H9 (cell line): Measurements from ENCODE around the gene WDR88. TPM values are rescaled to one million over a fixed set of nuclear protein-coding genes. Genes with fewer than 3 reads are reported as not detected.

Experiments used
- DNase-seq: peaks from one replicate; pipeline ENCODE4 v3.0.0-alpha.2; 2017
- H2AFZ ChIP-seq: one replicate; pipeline ENCODE4 v1.6.1; 2013; ENCODE audit warnings: mild to moderate bottlenecking, low read length, control low read depth, moderate library complexity
- H2AK5ac ChIP-seq: 2 replicates; pipeline ENCODE4 v1.6.1; 2013; ENCODE audit warnings: low read length, control low read depth, mixed read lengths; ENCODE audit not compliant: insufficient read length
- H2BK120ac ChIP-seq: one replicate; pipeline ENCODE4 v1.6.1; 2013; ENCODE audit warnings: low read depth, mild to moderate bottlenecking, low read length, control low read depth, inconsistent platforms; ENCODE audit not compliant: poor library complexity, severe bottlenecking
- H2BK12ac ChIP-seq: 2 replicates; pipeline ENCODE4 v1.6.1; 2013; ENCODE audit warnings: low read length, control low read depth, mixed read lengths, low read depth; ENCODE audit not compliant: insufficient read length
- H2BK15ac ChIP-seq: 2 replicates; pipeline ENCODE4 v1.6.1; 2013; ENCODE audit warnings: low read depth, low read length, control low read depth
- H2BK20ac ChIP-seq: one replicate; pipeline ENCODE4 v1.6.1; 2013; ENCODE audit warnings: low read depth, mild to moderate bottlenecking, low read length, control low read depth, inconsistent platforms; ENCODE audit not compliant: poor library complexity, severe bottlenecking
- H2BK5ac ChIP-seq: 2 replicates; pipeline ENCODE4 v1.6.1; 2013; ENCODE audit warnings: low read length, control low read depth, mixed read lengths; ENCODE audit not compliant: insufficient read length
- H3K14ac ChIP-seq: 2 replicates; pipeline ENCODE4 v1.6.1; 2013; ENCODE audit warnings: low read length, control low read depth; ENCODE audit not compliant: insufficient read depth
- H3K18ac ChIP-seq: 2 replicates; pipeline ENCODE4 v1.6.1; 2013; ENCODE audit warnings: low read depth, mild to moderate bottlenecking, mixed read lengths, low read length, control low read depth; ENCODE audit not compliant: insufficient read length
- H3K23ac ChIP-seq: 2 replicates; pipeline ENCODE4 v1.6.1; 2013; ENCODE audit warnings: low read length, control low read depth, mixed read lengths, low read depth; ENCODE audit not compliant: insufficient read length
- H3K23me2 ChIP-seq: 2 replicates; pipeline ENCODE4 v1.6.1; 2013; ENCODE audit warnings: low read depth, mild to moderate bottlenecking, mixed read lengths, low read length, control low read depth; ENCODE audit not compliant: insufficient read length, poor library complexity, severe bottlenecking
- H3K27ac ChIP-seq: 2 replicates; pipeline ENCODE4 v1.5.1; 2013; ENCODE audit warnings: low read length, control low read depth, mixed read lengths, low read depth; ENCODE audit not compliant: insufficient read length
- H3K27me3 ChIP-seq: 2 replicates; pipeline ENCODE4 v1.6.1; 2013; ENCODE audit warnings: low read length, control low read depth, inconsistent platforms; ENCODE audit not compliant: insufficient read depth
- H3K4ac ChIP-seq: 2 replicates; pipeline ENCODE4 v1.6.1; 2013; ENCODE audit warnings: low read depth, mild to moderate bottlenecking, control low read depth, inconsistent platforms, low read length, moderate library complexity
- H3K4me1 ChIP-seq: 2 replicates; pipeline ENCODE4 v1.6.1; 2013; ENCODE audit warnings: low read length, control low read depth, inconsistent platforms; ENCODE audit not compliant: insufficient read depth
- H3K4me2 ChIP-seq: 2 replicates; pipeline ENCODE4 v1.6.1; 2013; ENCODE audit warnings: low read length, control low read depth, mixed read lengths; ENCODE audit not compliant: insufficient read length, insufficient read depth
- H3K56ac ChIP-seq: 2 replicates; pipeline ENCODE4 v1.6.1; 2013; ENCODE audit warnings: low read depth, mild to moderate bottlenecking, mixed read lengths, low read length, control low read depth; ENCODE audit not compliant: insufficient read length
- H3K79me1 ChIP-seq: 2 replicates; pipeline ENCODE4 v1.6.1; 2013; ENCODE audit warnings: low read depth, mild to moderate bottlenecking, moderate library complexity, low read length, control low read depth, inconsistent platforms; ENCODE audit not compliant: insufficient read depth, poor library complexity, severe bottlenecking
- H3K79me2 ChIP-seq: 2 replicates; pipeline ENCODE4 v1.6.1; 2013; ENCODE audit warnings: low read length, control low read depth, inconsistent platforms; ENCODE audit not compliant: insufficient read depth
- H3K9ac ChIP-seq: 2 replicates; pipeline ENCODE4 v1.6.1; 2013; ENCODE audit warnings: low read length, control low read depth, mixed read lengths; ENCODE audit not compliant: insufficient read length; ENCODE audit errors: extremely low read depth
- H3K9me3 ChIP-seq: one replicate; pipeline ENCODE4 v1.6.1; 2013; ENCODE audit warnings: low read depth, low read length, inconsistent platforms; ENCODE audit not compliant: control insufficient read depth
- H3T11ph ChIP-seq: one replicate; pipeline ENCODE4 v1.6.1; 2013; ENCODE audit warnings: mild to moderate bottlenecking, low read length, control low read depth, inconsistent platforms
- H4K20me1 ChIP-seq: one replicate; pipeline ENCODE4 v1.6.1; 2013; ENCODE audit not compliant: control insufficient read depth, insufficient read length, insufficient read depth
- H4K5ac ChIP-seq: 2 replicates; pipeline ENCODE4 v1.6.1; 2013; ENCODE audit warnings: low read depth, mild to moderate bottlenecking, mixed read lengths, low read length, control low read depth; ENCODE audit not compliant: insufficient read length
- H4K8ac ChIP-seq: replicated peaks from 2 replicates; pipeline ENCODE4 v1.6.1; 2013; ENCODE audit warnings: low read length, control low read depth, mixed read lengths, low read depth; ENCODE audit not compliant: insufficient read length
- H4K91ac ChIP-seq: 2 replicates; pipeline ENCODE4 v1.6.1; 2013; ENCODE audit warnings: low read depth, mild to moderate bottlenecking, moderate library complexity, mixed read lengths, low read length, control low read depth; ENCODE audit not compliant: insufficient read length
- H3K27ac Mint-ChIP-seq, 3 experiments: 2 replicates in 2 of 3; 3 replicates in 1 of 3; pipeline ENCODE4 v1.8.0; 2020 to 2021; ENCODE audit warnings: mixed read lengths in 3 of 3, mild to moderate bottlenecking in 1 of 3, moderate library complexity in 1 of 3
- H3K27me3 Mint-ChIP-seq: 2 replicates; pipeline ENCODE4 v1.8.0; 2021; ENCODE audit warnings: low read depth, mild to moderate bottlenecking, moderate library complexity, mixed read lengths
- H3K36me3 Mint-ChIP-seq, 3 experiments: 2 replicates in 2 of 3; 3 replicates in 1 of 3; pipeline ENCODE4 v1.8.0; 2020 to 2021; ENCODE audit warnings: low read depth in 3 of 3, mixed read lengths in 3 of 3; ENCODE audit not compliant: insufficient read depth in 1 of 3
- H3K4me1 Mint-ChIP-seq, 2 experiments: 2 replicates each; pipeline ENCODE4 v1.8.0; 2020; ENCODE audit warnings: mixed read lengths in 2 of 2
- H3K4me3 Mint-ChIP-seq, 2 experiments: 2 replicates in 1 of 2; 3 replicates in 1 of 2; pipeline ENCODE4 v1.8.0; 2020 to 2021; ENCODE audit warnings: mild to moderate bottlenecking in 2 of 2, mixed read lengths in 2 of 2, moderate library complexity in 1 of 2
- H3K9me3 Mint-ChIP-seq, 2 experiments: 2 replicates in 1 of 2; 3 replicates in 1 of 2; pipeline ENCODE4 v1.8.0; 2020; ENCODE audit warnings: mild to moderate bottlenecking in 2 of 2, mixed read lengths in 2 of 2, moderate library complexity in 1 of 2
- WGBS: extraction: QIAGEN DNeasy Blood & Tissue Kit; methylation state at CpG from one replicate; pipeline ENCODE4 v1.1.7; 2013; ENCODE audit warnings: missing lambda C conversion rate, low lambda C conversion rate, mixed read lengths; ENCODE audit not compliant: insufficient read length; ENCODE audit errors: extremely low coverage; 5-methylcytosine and 5-hydroxymethylcytosine counted together
- total RNA-seq: library from RNA; stranded (reverse); gene quantifications from 2 replicates; pipeline ENCODE4 v1.2.1, GENCODE V29; 2021
- TF ChIP-seq, protein P1 (sequence below): fragments of 200-600 bp; sonication (generic); conservative IDR thresholded peaks from 3 replicates; pipeline ENCODE4 v1.8.0; 2021; ENCODE audit warnings: antibody characterized with exemption, mild to moderate bottlenecking

Gene WDR88
- total RNA-seq, 1 experiment from 2014 or later: not detected

GRCh38 chr19:33224694-33225457 is 93.0 kb downstream of the WDR88 start:
- no peak overlapping the region for H2BK5ac ChIP-seq
- H2BK15ac ChIP-seq: no peak overlapping the region
- peaks cover 67% of the 10 kb centered on the region for H3K27me3 Mint-ChIP-seq
- H3K9ac ChIP-seq: no peak overlapping the region
- H2BK120ac ChIP-seq: no peak overlapping the region
- H4K8ac ChIP-seq: no peak overlapping the region
- no peak overlapping the region for H2AK5ac ChIP-seq
- no peak overlapping the region for H3K18ac ChIP-seq
- TF ChIP-seq, protein P1, sequence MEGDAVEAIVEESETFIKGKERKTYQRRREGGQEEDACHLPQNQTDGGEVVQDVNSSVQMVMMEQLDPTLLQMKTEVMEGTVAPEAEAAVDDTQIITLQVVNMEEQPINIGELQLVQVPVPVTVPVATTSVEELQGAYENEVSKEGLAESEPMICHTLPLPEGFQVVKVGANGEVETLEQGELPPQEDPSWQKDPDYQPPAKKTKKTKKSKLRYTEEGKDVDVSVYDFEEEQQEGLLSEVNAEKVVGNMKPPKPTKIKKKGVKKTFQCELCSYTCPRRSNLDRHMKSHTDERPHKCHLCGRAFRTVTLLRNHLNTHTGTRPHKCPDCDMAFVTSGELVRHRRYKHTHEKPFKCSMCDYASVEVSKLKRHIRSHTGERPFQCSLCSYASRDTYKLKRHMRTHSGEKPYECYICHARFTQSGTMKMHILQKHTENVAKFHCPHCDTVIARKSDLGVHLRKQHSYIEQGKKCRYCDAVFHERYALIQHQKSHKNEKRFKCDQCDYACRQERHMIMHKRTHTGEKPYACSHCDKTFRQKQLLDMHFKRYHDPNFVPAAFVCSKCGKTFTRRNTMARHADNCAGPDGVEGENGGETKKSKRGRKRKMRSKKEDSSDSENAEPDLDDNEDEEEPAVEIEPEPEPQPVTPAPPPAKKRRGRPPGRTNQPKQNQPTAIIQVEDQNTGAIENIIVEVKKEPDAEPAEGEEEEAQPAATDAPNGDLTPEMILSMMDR: no peak
- peaks cover 8 to 10% of the 10 kb centered on the region in 2 experiments; a peak in 3 of 4 replicates for H3K4me1 Mint-ChIP-seq
- H4K20me1 ChIP-seq: no peaks in the 10 kb centered on the region
- peak overlapping the region; percentile 71 for H3K4me2 ChIP-seq
- H3T11ph ChIP-seq: no peak overlapping the region
- H2BK12ac ChIP-seq: no peak overlapping the region
- H3K9me3 ChIP-seq: no peaks in the 10 kb centered on the region
- peak overlapping the region; percentile 50 to 78 for H3K4me3 Mint-ChIP-seq
- no peak overlapping the region for H4K5ac ChIP-seq
- peaks cover 17% of the 10 kb centered on the region; the same call in 1 of the 2 replicates for H3K27me3 ChIP-seq
- no peak overlapping the region for H3K56ac ChIP-seq
- no peak overlapping the region; a peak in 1 of 7 replicates for H3K27ac Mint-ChIP-seq
- no peak overlapping the region for H3K27ac ChIP-seq
- no peak overlapping the region for H2BK20ac ChIP-seq
- H3K79me1 ChIP-seq: no peaks in the 10 kb centered on the region
- no peak overlapping the region for H2AFZ ChIP-seq
- peaks cover 19 to 23% of the 10 kb centered on the region in 2 experiments for H3K9me3 Mint-ChIP-seq
- no peak overlapping the region for H3K23ac ChIP-seq
- no peaks in the 10 kb centered on the region for H3K4me1 ChIP-seq
- no peak for DNase-seq
- no peak overlapping the region for H3K4ac ChIP-seq
- no peak overlapping the region for H3K14ac ChIP-seq
- H3K23me2 ChIP-seq: peaks cover 10% of the 10 kb centered on the region
- H3K79me2 ChIP-seq: no peaks in the 10 kb centered on the region
- no CpG with 5 or more reads among the region's 18 CpGs for WGBS
- H3K36me3 Mint-ChIP-seq: peaks cover 6 to 17% (median 7%) of the 10 kb centered on the region in 3 experiments; a peak in 5 of 7 replicates
- no peak overlapping the region for H4K91ac ChIP-seq

Other genes with a start within 250 kb of the WDR88 start
- gene CEP89, start 160.2 kb upstream of the WDR88 start, total RNA-seq: 21.4 and 22.1 TPM in 2 replicates
- 6.0 and 7.2 TPM in 2 replicates for gene FAAP24, start 159.9 kb upstream of the WDR88 start, total RNA-seq
- 29.1 and 29.2 TPM in 2 replicates for gene RHPN2, start 67.2 kb upstream of the WDR88 start, total RNA-seq
- gene GPATCH1, start 50.9 kb upstream of the WDR88 start, total RNA-seq: 11.7 and 12.2 TPM in 2 replicates
- gene LRP3, start 62.2 kb downstream of the WDR88 start, total RNA-seq: 29.2 and 34.4 TPM in 2 replicates
- gene SLC7A10, start 93.7 kb downstream of the WDR88 start, total RNA-seq: 2.5 and 2.9 TPM in 2 replicates
- gene CEBPA, start 170.4 kb downstream of the WDR88 start, total RNA-seq: 3.2 and 3.7 TPM in 2 replicates
- gene CEBPG, start 241.6 kb downstream of the WDR88 start, total RNA-seq: 33.7 and 33.9 TPM in 2 replicates